GM12891 (cell line): ENCODE measurements around the gene THBD.

Source experiments
- POLR2A ChIP-seq: IDR thresholded peaks from 2 replicates; pipeline ENCODE4 v1.6.1; 2011; ENCODE audit warnings: low read depth, low read length, control low read depth
- POLR2AphosphoS5 ChIP-seq: IDR thresholded peaks from 2 replicates; pipeline ENCODE4 v1.6.1; 2011; ENCODE audit warnings: low read depth, low read length, control low read depth
- SPI1 ChIP-seq: IDR thresholded peaks from 2 replicates; pipeline ENCODE4 v1.6.1; 2011; ENCODE audit warnings: low read depth, low read length, control low read depth
- TAF1 ChIP-seq: IDR thresholded peaks from 2 replicates; pipeline ENCODE4 v1.6.1; 2011; ENCODE audit warnings: low read depth, low read length, control low read depth

- TF ChIP-seq POLR2A (no peak), POLR2AphosphoS5 (no peak), SPI1 (no peak), TAF1 (no peak)
Measured at GRCh38 chr20:23052904-23053303, 3.4 kb upstream of the THBD start.
